A673 (cell line): Measurements from ENCODE around the gene SLC7A9. TPM values are rescaled to one million over a fixed set of nuclear protein-coding genes. Genes with fewer than 3 reads are reported as not detected.

Experiments used
- BruUV-seq: library from RNA; stranded (reverse); fragments of 400-500 nt; replicated peaks from 2 replicates; lab custom pipeline; 2021; lab: Mats Ljungman, UMichigan
- CTCF ChIA-PET: fragments of 300-600 bp; sonication (Branson Sonifier 250); formaldehyde crosslinking; loops from one replicate; lab custom pipeline; 2022; ENCODE audit warnings: antibody characterized with exemption; lab: Charles Lee
- POLR2A ChIA-PET: fragments of 300-600 bp; sonication (Branson Sonifier 250); formaldehyde crosslinking; loops from one replicate; lab custom pipeline; 2022; ENCODE audit warnings: antibody characterized with exemption; ENCODE audit not compliant: low non-redundant PET; lab: Charles Lee
- DNase-seq: peaks from one replicate; pipeline ENCODE4 v3.0.0-alpha.2; 2015; ENCODE audit warnings: low spot score
- H3K27ac ChIP-seq: fragments of 200-600 bp; sonication (generic); 2 replicates; pipeline ENCODE4 v1.5.1; 2016; ENCODE audit warnings: mixed run types, low read depth, mild to moderate bottlenecking, mixed read lengths, antibody characterized with exemption, low read length; ENCODE audit not compliant: poor library complexity, severe bottlenecking
- H3K27me3 ChIP-seq: fragments of 200-600 bp; sonication (generic); replicated peaks from 2 replicates; pipeline ENCODE4 v1.6.1; 2017; ENCODE audit warnings: mixed run types, low read depth, mild to moderate bottlenecking, mixed read lengths, antibody characterized with exemption, low read length; ENCODE audit not compliant: insufficient read depth, poor library complexity
- H3K36me3 ChIP-seq: fragments of 200-600 bp; sonication (generic); 2 replicates; pipeline ENCODE4 v1.6.1; 2016; ENCODE audit warnings: mixed run types, mild to moderate bottlenecking, mixed read lengths, antibody characterized with exemption, low read length; ENCODE audit not compliant: insufficient read depth, poor library complexity, severe bottlenecking
- H3K4me1 ChIP-seq: fragments of 200-600 bp; sonication (generic); 2 replicates; pipeline ENCODE4 v1.6.1; 2017; ENCODE audit warnings: mixed run types, mild to moderate bottlenecking, mixed read lengths, antibody characterized with exemption, low read length; ENCODE audit not compliant: insufficient read depth, poor library complexity, severe bottlenecking
- H3K4me3 ChIP-seq: fragments of 200-600 bp; sonication (generic); 2 replicates; pipeline ENCODE4 v1.5.1; 2016; ENCODE audit warnings: low read depth, mixed run types, mild to moderate bottlenecking, mixed read lengths, low read length; ENCODE audit not compliant: poor library complexity, severe bottlenecking
- H3K9me3 ChIP-seq: fragments of 200-600 bp; sonication (generic); 2 replicates; pipeline ENCODE4 v1.6.1; 2016; ENCODE audit warnings: mixed run types, low read depth, mild to moderate bottlenecking, mixed read lengths, antibody characterized with exemption, low read length; ENCODE audit not compliant: poor library complexity, severe bottlenecking
- EZH2 ChIP-seq: fragments of 200-600 bp; sonication (generic); IDR thresholded peaks from 2 replicates; pipeline ENCODE4 v1.6.1; 2017; ENCODE audit warnings: borderline replicate concordance, low read depth, mild to moderate bottlenecking, mixed read lengths, antibody characterized with exemption, low read length; ENCODE audit not compliant: poor library complexity, severe bottlenecking
- intact Hi-C: fragments of 100-400 bp; cut with micrococcal nuclease; formaldehyde crosslinking; loops from one replicate; pipeline ENCODE4 v1.10.0; 2022; ENCODE audit not compliant: unreplicated experiment
- total RNA-seq: library from RNA; stranded (reverse); gene quantifications from 2 replicates; pipeline ENCODE4 v1.2.3, GENCODE V29; 2021
- TF ChIP-seq, protein P1 (sequence below): fragments of 300-800, 200-600 bp; sonication (generic); conservative IDR thresholded peaks from 2 replicates; pipeline ENCODE4 v1.5.1; 2017; ENCODE audit warnings: low read depth, mild to moderate bottlenecking, antibody characterized with exemption, low read length, moderate library complexity, mixed read lengths

The SLC7A9 gene
- total RNA-seq, 1 experiment from 2014 or later, result 0.34 TPM

DNA sequence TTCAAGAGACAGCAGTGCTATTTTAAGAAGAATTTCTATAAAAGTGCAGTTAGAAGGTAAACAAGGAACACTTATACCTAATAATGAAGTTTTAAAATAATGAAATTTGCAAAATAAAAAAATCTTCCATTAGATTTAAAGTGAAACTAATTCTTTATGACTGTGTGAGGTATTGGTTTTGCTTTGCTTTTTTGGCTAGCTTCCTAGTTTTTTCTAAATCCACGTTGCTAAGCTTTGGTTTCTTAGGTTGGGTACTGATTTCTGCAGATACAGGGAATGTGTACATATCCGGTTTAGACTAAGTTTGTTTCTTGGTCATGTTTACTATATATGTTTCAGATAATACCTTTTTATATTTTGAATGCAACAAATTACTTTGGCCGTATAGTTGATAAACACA is 59.8 kb downstream of the SLC7A9 start:
- H3K9me3 ChIP-seq, result no peaks in the 10 kb centered on the region
- ChIA-PET POLR2A (no interaction called here), CTCF (no interaction called here)
- H3K36me3 ChIP-seq, result no peaks in the 10 kb centered on the region
- TF ChIP-seq, protein P1, sequence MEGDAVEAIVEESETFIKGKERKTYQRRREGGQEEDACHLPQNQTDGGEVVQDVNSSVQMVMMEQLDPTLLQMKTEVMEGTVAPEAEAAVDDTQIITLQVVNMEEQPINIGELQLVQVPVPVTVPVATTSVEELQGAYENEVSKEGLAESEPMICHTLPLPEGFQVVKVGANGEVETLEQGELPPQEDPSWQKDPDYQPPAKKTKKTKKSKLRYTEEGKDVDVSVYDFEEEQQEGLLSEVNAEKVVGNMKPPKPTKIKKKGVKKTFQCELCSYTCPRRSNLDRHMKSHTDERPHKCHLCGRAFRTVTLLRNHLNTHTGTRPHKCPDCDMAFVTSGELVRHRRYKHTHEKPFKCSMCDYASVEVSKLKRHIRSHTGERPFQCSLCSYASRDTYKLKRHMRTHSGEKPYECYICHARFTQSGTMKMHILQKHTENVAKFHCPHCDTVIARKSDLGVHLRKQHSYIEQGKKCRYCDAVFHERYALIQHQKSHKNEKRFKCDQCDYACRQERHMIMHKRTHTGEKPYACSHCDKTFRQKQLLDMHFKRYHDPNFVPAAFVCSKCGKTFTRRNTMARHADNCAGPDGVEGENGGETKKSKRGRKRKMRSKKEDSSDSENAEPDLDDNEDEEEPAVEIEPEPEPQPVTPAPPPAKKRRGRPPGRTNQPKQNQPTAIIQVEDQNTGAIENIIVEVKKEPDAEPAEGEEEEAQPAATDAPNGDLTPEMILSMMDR, result no peak
- no peak for TF ChIP-seq EZH2
- no TSS peak for BruUV-seq
- no peak overlapping the region for H3K27ac ChIP-seq
- no peak for DNase-seq
- H3K27me3 ChIP-seq, result no peaks in the 10 kb centered on the region
- H3K4me1 ChIP-seq, result no peaks in the 10 kb centered on the region
- no peak overlapping the region for H3K4me3 ChIP-seq
- intact Hi-C loops, result no loop called here

DNA sequence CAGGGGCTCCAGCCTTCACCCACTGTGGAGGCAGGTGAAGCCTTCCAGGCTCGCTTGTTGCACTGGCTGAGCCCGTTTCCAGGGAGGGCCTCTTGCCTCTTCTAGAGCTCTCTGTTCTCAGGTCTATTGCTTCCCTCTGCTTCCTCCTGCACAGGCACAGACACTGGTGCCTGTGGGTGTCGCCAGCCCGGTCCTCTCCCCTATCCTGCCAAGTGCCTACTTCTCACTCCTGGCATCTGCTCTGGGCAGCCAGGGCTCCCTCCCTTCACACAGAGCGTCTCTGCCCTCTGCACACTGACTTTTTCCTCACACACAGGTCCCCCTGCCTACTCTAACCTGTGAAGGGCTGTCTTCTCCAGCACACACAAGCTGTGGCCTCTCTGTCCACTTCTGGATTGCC is 60.3 kb downstream of the SLC7A9 start:
- BruUV-seq, result no TSS peak
- no peak for DNase-seq

DNA sequence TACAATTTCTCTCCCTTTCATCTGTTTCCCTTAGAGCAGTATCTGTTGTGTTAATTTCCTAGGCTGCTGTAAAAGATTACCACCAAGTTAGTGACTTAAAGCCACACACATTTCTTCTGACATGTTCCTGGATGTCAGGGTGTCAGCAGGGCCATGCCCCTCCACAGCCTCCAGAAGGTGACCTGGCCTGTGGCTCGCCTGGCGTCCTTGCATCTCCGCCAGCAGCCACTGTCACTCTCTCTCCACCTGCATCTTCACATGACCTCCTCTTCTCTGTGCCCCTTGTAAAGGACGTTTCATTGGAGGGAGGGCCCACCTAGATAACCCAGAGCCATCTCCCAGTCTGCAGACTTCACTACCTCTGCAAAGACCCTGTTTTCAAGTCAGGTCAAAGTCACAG is 61.3 kb downstream of the SLC7A9 start:
- Histone ChIP-seq H3K27ac (no peak overlapping the region), H3K9me3 (no peaks in the 10 kb centered on the region), H3K4me1 (no peaks in the 10 kb centered on the region), H3K36me3 (no peaks in the 10 kb centered on the region), H3K4me3 (no peak overlapping the region), H3K27me3 (no peaks in the 10 kb centered on the region)
- no peak for DNase-seq
- no TSS peak for BruUV-seq
- intact Hi-C loops, result no loop called here
- POLR2A ChIA-PET, result no interaction called here
- TF ChIP-seq, protein P1, result no peak
- TF ChIP-seq EZH2, result no peak
- CTCF ChIA-PET, result no interaction called here

More for the DNA sequence above, 60.3 kb downstream of the SLC7A9 start:
- ChIA-PET CTCF (no interaction called here), POLR2A (no interaction called here)
- no peak for TF ChIP-seq EZH2
- TF ChIP-seq, protein P1, result no peak
- Histone ChIP-seq H3K4me1 (no peaks in the 10 kb centered on the region), H3K4me3 (no peak overlapping the region), H3K27ac (no peak overlapping the region), H3K36me3 (no peaks in the 10 kb centered on the region), H3K27me3 (no peaks in the 10 kb centered on the region), H3K9me3 (no peaks in the 10 kb centered on the region)
- intact Hi-C loops, result no loop called here
